ENCODE results near the gene BRSK1. TPM values are rescaled to one million over a fixed set of nuclear protein-coding genes. Genes with fewer than 3 reads are reported as not detected.
A peak's percentile ranks its signal among the peaks of the same experiment; 100 is the strongest.

Gene BRSK1
- polyA plus RNA-seq, 2 of the 4 experiments (the other 2 are of a cell fraction), result 5.4 to 6.6 TPM

DNA sequence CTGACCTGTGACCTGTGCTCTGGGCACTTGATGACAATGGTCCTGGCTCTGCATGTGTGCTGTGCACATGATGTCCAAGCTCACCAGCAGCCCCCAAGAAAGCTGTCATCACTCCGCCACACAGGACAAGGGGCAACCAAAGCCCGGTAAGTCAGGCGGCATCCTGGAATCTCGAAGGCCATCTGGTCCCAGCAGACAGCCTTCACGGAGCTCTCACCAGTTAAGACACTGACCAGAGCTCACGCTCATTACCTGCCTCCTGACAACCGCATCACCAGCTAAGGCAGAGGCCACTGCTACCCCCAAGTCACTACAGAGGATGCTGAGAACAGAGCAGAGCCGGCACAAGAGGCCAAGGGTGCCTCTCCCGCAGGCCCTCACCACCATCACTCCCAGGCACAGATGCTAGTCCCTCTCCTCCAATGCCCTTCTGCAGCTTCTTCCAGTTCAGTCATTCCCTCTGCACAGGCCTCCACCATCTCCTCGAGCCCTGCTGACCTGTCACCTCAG is 35.6 kb upstream of the BRSK1 start:
- WGBS (ENCODE audit: missing lambda C conversion rate), result 89% methylated on average over 10 of the region's 10 CpGs
- TF ChIP-seq KDM5A (IDR thresholded peaks at IDR 0.05) (no peak), ESRRA (IDR thresholded peaks at IDR 0.05; ENCODE audit: borderline replicate concordance, low read length) (no peak), PHF8 (IDR thresholded peaks at IDR 0.05; ENCODE audit: borderline replicate concordance, low read depth) (no peak), EHF (CRISPR knock-in tag; IDR thresholded peaks at IDR 0.05) (no peak)
- H3K4me3 ChIP-seq, result no peak overlapping the region
- ATAC-seq, result peak in 1 of 2 experiments; percentile 3; a peak in 1 of 6 replicates
- no peak for FAIRE-seq
- H3K27ac ChIP-seq, result no peak overlapping the region
- POLR2A ChIA-PET, result interaction anchor here (1.0 kb wide), 1 partner anchor 32 kb away, joined by 3 read pairs; no protein-coding TSS in a partner anchor
- no peak overlapping the region for H3K4me2 ChIP-seq
- no peaks in the 10 kb centered on the region for H3K9me3 ChIP-seq
- H3K4me1 ChIP-seq, result peaks cover 22% of the 10 kb centered on the region; the same call in 2 of the 3 replicates
- CTCF ChIA-PET, result interaction anchor here (0.7 to 1.8 kb wide), 10 partner anchors 17 to 170 kb away, joined by 3 to 4 read pairs (median 3); partner anchors contain the start of gene DNAAF3
- no peak for DNase-seq (ENCODE audit: low read depth in 1 of 2, low spot score in 1 of 2)

DNA sequence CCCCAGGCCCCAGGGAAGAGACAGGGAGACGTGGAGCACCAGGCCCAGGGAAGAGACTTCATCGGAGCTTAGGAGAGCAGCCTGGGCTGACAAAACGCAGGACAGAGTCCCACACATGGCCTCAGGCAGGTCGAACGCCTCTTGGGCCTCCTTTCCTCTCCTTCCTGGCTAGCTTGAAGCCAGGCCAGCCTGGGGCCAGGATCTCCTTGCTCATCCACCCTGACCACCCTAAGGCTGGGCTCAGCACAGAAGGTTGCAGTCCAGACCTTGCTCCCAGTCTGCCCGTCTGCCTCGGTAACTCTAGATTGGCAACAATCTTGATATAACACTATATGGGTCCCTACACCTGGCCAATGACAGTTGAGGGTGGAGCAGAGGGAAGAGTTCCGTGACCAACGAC is 35.1 kb upstream of the BRSK1 start:
- ChIA-PET CTCF (interaction anchor here (0.7 to 2.1 kb wide), 11 partner anchors 9 to 169 kb away, joined by 3 to 6 read pairs (median 3); partner anchors contain the start of gene DNAAF3), POLR2A (interaction anchor here (1.0 kb wide), 1 partner anchor 32 kb away, joined by 3 read pairs; no protein-coding TSS in a partner anchor)
- Histone ChIP-seq H3K9me3 (no peaks in the 10 kb centered on the region), H3K4me3 (no peak overlapping the region), H3K4me2 (no peak overlapping the region), H3K27ac (no peak overlapping the region), H3K4me1 (peaks cover 22% of the 10 kb centered on the region; the same call in 2 of the 3 replicates)
- TF ChIP-seq HMGXB4 (CRISPR knock-in tag; IDR thresholded peaks at IDR 0.05; ENCODE audit: borderline replicate concordance) (no peak), POLR2AphosphoS2 (conservative IDR thresholded peaks at IDR 0.05; ENCODE audit: low read length) (no peak), NPAS2 (CRISPR knock-in tag; IDR thresholded peaks at IDR 0.05; ENCODE audit: borderline replicate concordance) (no peak), ESRRA (IDR thresholded peaks at IDR 0.05; ENCODE audit: borderline replicate concordance, low read length) (no peak), EP300 (IDR thresholded peaks at IDR 0.05) (no peak), GATA3 (IDR thresholded peaks at IDR 0.05; ENCODE audit: borderline replicate concordance) (no peak), FOSL2 (IDR thresholded peaks at IDR 0.05) (no peak), FOSL2 (CRISPR knock-in tag; IDR thresholded peaks at IDR 0.05) (no peak), CHD4 (IDR thresholded peaks at IDR 0.05; ENCODE audit: borderline replicate concordance) (no peak), JUN (IDR thresholded peaks at IDR 0.05) (no peak), RNF2 (IDR thresholded peaks at IDR 0.05; ENCODE audit: borderline replicate concordance, low read depth) (no peak), FOSB (CRISPR knock-in tag; IDR thresholded peaks at IDR 0.05) (no peak), RARB (CRISPR knock-in tag; IDR thresholded peaks at IDR 0.05) (no peak), KDM5A (IDR thresholded peaks at IDR 0.05) (no peak)
- TF ChIP-seq, protein P1, sequence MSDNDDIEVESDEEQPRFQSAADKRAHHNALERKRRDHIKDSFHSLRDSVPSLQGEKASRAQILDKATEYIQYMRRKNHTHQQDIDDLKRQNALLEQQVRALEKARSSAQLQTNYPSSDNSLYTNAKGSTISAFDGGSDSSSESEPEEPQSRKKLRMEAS (IDR thresholded peaks at IDR 0.05), result no peak
- TF ChIP-seq, protein P2, sequence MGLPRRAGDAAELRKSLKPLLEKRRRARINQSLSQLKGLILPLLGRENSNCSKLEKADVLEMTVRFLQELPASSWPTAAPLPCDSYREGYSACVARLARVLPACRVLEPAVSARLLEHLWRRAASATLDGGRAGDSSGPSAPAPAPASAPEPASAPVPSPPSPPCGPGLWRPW (IDR thresholded peaks at IDR 0.05), result no peak
- TF ChIP-seq, protein P3, sequence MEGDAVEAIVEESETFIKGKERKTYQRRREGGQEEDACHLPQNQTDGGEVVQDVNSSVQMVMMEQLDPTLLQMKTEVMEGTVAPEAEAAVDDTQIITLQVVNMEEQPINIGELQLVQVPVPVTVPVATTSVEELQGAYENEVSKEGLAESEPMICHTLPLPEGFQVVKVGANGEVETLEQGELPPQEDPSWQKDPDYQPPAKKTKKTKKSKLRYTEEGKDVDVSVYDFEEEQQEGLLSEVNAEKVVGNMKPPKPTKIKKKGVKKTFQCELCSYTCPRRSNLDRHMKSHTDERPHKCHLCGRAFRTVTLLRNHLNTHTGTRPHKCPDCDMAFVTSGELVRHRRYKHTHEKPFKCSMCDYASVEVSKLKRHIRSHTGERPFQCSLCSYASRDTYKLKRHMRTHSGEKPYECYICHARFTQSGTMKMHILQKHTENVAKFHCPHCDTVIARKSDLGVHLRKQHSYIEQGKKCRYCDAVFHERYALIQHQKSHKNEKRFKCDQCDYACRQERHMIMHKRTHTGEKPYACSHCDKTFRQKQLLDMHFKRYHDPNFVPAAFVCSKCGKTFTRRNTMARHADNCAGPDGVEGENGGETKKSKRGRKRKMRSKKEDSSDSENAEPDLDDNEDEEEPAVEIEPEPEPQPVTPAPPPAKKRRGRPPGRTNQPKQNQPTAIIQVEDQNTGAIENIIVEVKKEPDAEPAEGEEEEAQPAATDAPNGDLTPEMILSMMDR (IDR thresholded peaks at IDR 0.05), result no peak
- TF ChIP-seq, protein P4, sequence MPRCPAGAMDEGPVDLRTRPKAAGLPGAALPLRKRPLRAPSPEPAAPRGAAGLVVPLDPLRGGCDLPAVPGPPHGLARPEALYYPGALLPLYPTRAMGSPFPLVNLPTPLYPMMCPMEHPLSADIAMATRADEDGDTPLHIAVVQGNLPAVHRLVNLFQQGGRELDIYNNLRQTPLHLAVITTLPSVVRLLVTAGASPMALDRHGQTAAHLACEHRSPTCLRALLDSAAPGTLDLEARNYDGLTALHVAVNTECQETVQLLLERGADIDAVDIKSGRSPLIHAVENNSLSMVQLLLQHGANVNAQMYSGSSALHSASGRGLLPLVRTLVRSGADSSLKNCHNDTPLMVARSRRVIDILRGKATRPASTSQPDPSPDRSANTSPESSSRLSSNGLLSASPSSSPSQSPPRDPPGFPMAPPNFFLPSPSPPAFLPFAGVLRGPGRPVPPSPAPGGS (IDR thresholded peaks at IDR 0.05), result no peak
- TF ChIP-seq, protein P5, sequence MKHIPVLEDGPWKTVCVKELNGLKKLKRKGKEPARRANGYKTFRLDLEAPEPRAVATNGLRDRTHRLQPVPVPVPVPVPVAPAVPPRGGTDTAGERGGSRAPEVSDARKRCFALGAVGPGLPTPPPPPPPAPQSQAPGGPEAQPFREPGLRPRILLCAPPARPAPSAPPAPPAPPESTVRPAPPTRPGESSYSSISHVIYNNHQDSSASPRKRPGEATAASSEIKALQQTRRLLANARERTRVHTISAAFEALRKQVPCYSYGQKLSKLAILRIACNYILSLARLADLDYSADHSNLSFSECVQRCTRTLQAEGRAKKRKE (CRISPR knock-in tag; IDR thresholded peaks at IDR 0.05; ENCODE audit: low read depth), result no peak
- no peak for DNase-seq (ENCODE audit: low read depth in 1 of 2, low spot score in 1 of 2)
- 90% methylated on average over 9 of the region's 9 CpGs for WGBS (ENCODE audit: missing lambda C conversion rate)
- FAIRE-seq, result no peak
- no peak; a peak in 2 of 6 replicates for ATAC-seq

Data from A549 (cell line).